Osteoblast (primary cell): ENCODE data around the gene SRD5A1. TPM values are rescaled to one million over a fixed set of nuclear protein-coding genes. Genes with fewer than 3 reads are reported as not detected.

Experiments used
- DNase-seq: peaks from one replicate; pipeline ENCODE4 v3.0.0; 2011; ENCODE audit warnings: low spot score, mixed read lengths; ENCODE audit not compliant: insufficient read length; ENCODE audit errors: missing footprints
- H2AFZ ChIP-seq: 2 replicates; pipeline ENCODE4 v1.6.0; 2011; ENCODE audit warnings: mild to moderate bottlenecking, low read length
- H3K27ac ChIP-seq: 2 replicates; pipeline ENCODE4 v1.5.1; 2011; ENCODE audit warnings: mild to moderate bottlenecking, low read depth, low read length, moderate library complexity
- H3K27me3 ChIP-seq: 2 replicates; pipeline ENCODE4 v1.6.0; 2012; ENCODE audit warnings: mild to moderate bottlenecking, control low read depth, inconsistent platforms, low read length, moderate library complexity; ENCODE audit not compliant: insufficient read depth
- H3K36me3 ChIP-seq: 2 replicates; pipeline ENCODE4 v1.5.1; 2011; ENCODE audit warnings: mild to moderate bottlenecking, low read length, control low read depth, moderate library complexity; ENCODE audit not compliant: insufficient read depth
- H3K4me1 ChIP-seq: 2 replicates; pipeline ENCODE4 v1.5.1; 2011; ENCODE audit warnings: mild to moderate bottlenecking, low read length, control low read depth, moderate library complexity; ENCODE audit not compliant: insufficient read depth
- H3K4me2 ChIP-seq: 2 replicates; pipeline ENCODE4 v1.6.0; 2011; ENCODE audit warnings: mild to moderate bottlenecking, low read length; ENCODE audit not compliant: insufficient read depth
- H3K4me3 ChIP-seq: fragments of 200-600 bp; sonication (generic); 3 replicates; pipeline ENCODE4 v1.5.1; 2012; ENCODE audit warnings: mild to moderate bottlenecking, low read length, inconsistent platforms; ENCODE audit not compliant: insufficient read depth
- H3K79me2 ChIP-seq: 2 replicates; pipeline ENCODE4 v1.6.0; 2012; ENCODE audit warnings: mild to moderate bottlenecking, low read length, control low read depth, inconsistent platforms; ENCODE audit not compliant: insufficient read depth
- H3K9me3 ChIP-seq: 2 replicates; pipeline ENCODE4 v1.5.1; 2011; ENCODE audit warnings: low read depth, low read length, control low read depth
- H4K20me1 ChIP-seq: 2 replicates; pipeline ENCODE4 v1.6.0; 2012; ENCODE audit warnings: mild to moderate bottlenecking, low read length, control low read depth; ENCODE audit not compliant: insufficient read depth
- total RNA-seq: library from RNA; depleted of rRNA; stranded (reverse); fragments of >200 nt; gene quantifications from 2 replicates; pipeline ENCODE4 v1.2.3, GENCODE V29; 2012
- TF ChIP-seq, protein P1 (sequence below): IDR thresholded peaks from 2 replicates; pipeline ENCODE4 v1.5.1; 2011; ENCODE audit warnings: mild to moderate bottlenecking, low read depth, low read length, moderate library complexity; ENCODE audit errors: extremely low read depth

The SRD5A1 gene
- total RNA-seq, 1 donor: 9.4 TPM

DNA sequence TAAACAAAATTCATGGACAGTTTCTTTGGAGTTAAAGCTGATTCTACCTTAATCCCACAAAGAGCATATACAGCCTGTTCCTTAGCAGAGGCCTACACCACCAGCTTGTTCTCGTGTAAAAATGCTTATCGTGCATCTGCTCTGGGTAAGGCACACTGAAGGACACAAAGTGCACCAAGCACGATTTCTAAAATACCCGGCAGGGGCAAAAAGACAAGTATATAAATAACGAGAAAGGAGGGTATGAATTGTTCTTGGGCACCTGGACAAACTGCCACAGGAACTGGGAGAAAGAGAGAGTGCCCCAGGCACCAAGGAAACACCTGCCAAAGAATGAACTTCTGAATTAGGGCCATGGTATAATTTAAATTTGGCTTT is 25.7 kb upstream of the SRD5A1 start:
- no peaks in the 10 kb centered on the region for H3K4me1 ChIP-seq
- H3K27ac ChIP-seq: no peak overlapping the region
- peaks cover 15% of the 10 kb centered on the region for H4K20me1 ChIP-seq
- no peaks in the 10 kb centered on the region for H3K9me3 ChIP-seq
- H3K79me2 ChIP-seq: peaks cover 15% of the 10 kb centered on the region
- H3K4me3 ChIP-seq: no peak overlapping the region
- no peak overlapping the region for H3K4me2 ChIP-seq
- no peak for DNase-seq
- peaks cover 92% of the 10 kb centered on the region for H3K36me3 ChIP-seq
- H3K27me3 ChIP-seq: no peaks in the 10 kb centered on the region
- TF ChIP-seq, protein P1, sequence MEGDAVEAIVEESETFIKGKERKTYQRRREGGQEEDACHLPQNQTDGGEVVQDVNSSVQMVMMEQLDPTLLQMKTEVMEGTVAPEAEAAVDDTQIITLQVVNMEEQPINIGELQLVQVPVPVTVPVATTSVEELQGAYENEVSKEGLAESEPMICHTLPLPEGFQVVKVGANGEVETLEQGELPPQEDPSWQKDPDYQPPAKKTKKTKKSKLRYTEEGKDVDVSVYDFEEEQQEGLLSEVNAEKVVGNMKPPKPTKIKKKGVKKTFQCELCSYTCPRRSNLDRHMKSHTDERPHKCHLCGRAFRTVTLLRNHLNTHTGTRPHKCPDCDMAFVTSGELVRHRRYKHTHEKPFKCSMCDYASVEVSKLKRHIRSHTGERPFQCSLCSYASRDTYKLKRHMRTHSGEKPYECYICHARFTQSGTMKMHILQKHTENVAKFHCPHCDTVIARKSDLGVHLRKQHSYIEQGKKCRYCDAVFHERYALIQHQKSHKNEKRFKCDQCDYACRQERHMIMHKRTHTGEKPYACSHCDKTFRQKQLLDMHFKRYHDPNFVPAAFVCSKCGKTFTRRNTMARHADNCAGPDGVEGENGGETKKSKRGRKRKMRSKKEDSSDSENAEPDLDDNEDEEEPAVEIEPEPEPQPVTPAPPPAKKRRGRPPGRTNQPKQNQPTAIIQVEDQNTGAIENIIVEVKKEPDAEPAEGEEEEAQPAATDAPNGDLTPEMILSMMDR: no peak
- H2AFZ ChIP-seq: no peak overlapping the region

DNA sequence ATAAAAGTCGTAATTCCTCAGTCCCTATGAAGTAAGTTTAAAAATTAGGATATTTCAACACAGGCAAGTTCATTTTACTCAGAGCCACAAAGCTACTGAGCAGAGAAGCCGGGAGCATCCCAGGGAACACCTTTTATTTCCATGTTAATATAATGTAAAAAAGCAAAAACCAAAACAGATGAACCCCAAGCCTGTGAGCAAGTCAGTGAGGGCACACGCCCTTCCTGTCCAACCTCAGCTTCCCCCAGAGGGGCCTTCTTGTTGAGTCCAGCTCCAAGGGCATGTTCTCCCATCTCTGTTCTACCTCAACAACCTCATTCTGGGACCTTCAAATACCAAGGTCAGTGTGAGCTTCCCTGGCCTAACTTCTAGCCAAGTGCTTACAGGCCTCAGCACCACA is 25.2 kb upstream of the SRD5A1 start:
- Histone ChIP-seq H3K4me2 (no peak overlapping the region), H3K9me3 (no peaks in the 10 kb centered on the region), H2AFZ (no peak overlapping the region), H3K36me3 (peaks cover 89% of the 10 kb centered on the region), H3K79me2 (peaks cover 19% of the 10 kb centered on the region), H3K4me3 (no peak overlapping the region), H3K27ac (no peak overlapping the region), H4K20me1 (peaks cover 15% of the 10 kb centered on the region), H3K4me1 (no peaks in the 10 kb centered on the region), H3K27me3 (no peaks in the 10 kb centered on the region)
- no peak for DNase-seq
- TF ChIP-seq, protein P1: no peak

DNA sequence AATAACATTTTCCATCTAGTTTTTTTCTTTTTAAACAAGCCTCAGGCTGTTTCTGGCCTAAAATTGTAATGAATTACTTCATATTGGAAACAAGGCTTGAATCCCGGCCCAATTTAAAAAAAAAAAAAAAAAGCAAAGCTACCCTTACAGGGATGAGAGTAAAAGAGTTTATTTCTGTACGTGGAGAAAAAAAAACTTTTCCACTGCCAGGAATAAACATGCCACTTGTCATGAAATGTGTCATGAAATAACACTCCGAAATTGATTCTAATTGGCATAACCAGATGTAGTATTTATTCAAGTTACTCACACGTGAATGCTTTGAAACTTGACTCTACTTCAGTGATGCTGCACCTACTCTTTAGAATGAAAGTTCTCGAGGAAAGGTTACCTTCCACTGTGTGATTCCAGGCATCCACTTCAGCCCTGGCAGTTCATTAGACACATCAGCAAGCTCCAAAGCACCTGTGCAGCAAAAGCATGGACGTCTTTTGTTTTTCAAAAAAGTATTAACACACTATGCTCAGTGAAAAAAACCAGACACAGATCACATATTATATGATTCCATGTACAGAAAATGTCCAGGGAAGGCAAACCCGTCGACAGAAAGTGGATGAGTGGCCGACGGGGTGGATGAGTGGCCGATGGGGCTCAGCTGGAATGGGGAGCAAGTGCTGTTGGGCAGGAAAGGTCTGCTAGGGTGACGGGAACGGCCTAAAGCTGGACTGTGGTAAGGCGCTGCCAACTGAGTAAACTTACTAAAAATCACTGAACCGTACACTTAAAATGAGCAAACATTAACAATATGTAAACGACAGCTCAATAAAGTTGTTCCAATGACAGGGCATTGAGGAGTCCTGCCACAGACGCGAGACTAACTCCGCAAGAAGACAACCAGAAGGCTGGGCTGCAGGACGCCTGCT is 21.6 kb upstream of the SRD5A1 start:
- no peak for DNase-seq
- no peak overlapping the region for H3K4me3 ChIP-seq
- no peaks in the 10 kb centered on the region for H3K27me3 ChIP-seq
- no peak overlapping the region for H3K4me2 ChIP-seq
- H3K9me3 ChIP-seq: no peaks in the 10 kb centered on the region
- H3K79me2 ChIP-seq: peaks cover 53% of the 10 kb centered on the region
- peaks cover 28% of the 10 kb centered on the region for H4K20me1 ChIP-seq
- TF ChIP-seq, protein P1: no peak
- peaks cover 6% of the 10 kb centered on the region for H3K4me1 ChIP-seq
- peaks cover 94% of the 10 kb centered on the region for H3K36me3 ChIP-seq
- H2AFZ ChIP-seq: no peak overlapping the region
- no peak overlapping the region for H3K27ac ChIP-seq

DNA sequence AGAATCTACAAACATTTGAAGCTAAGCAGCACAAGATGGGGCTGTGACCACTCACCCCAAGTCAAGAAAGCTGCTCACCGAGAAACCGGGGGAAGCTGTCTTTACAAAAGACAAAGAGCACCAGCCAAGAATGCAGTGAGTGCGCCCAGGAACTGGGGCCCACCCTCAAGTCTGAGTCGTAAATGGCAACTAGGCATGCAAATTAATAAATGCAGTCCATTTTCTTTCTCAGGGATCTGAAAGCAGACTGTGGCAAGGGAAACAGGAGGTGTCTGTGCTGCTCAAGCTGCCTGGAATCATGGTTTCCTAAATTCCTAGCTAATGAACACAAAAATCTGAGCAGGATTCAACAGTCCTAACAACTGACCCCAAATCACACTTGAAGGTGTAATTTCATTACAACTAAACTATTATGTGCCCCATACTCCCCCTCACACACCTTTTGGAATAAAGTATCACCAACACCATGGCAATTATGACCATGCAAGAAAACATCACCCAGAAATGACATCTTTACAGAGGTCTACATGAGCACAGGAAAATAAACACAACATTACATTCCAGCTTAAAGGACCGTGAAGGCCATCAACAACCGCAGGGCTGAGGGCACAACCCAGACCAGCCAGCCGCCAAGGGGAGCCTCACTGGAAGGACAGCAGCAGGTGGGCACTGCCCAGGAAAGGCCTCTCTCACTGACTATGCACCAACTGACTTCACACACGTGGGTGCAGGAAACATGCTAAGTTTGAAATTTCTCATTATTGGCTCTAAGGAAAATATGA is 18.0 kb upstream of the SRD5A1 start:
- no peak for DNase-seq
- Histone ChIP-seq H3K4me1 (peaks cover 6% of the 10 kb centered on the region), H3K9me3 (no peaks in the 10 kb centered on the region), H3K36me3 (peaks cover 93% of the 10 kb centered on the region), H3K27me3 (no peaks in the 10 kb centered on the region), H3K27ac (no peak overlapping the region), H3K4me2 (no peak overlapping the region), H3K79me2 (peaks cover 77% of the 10 kb centered on the region), H4K20me1 (peaks cover 25% of the 10 kb centered on the region), H2AFZ (no peak overlapping the region), H3K4me3 (no peak overlapping the region)
- TF ChIP-seq, protein P1: no peak
